K562 (cell line): ENCODE results near the gene PAF1. TPM values are rescaled to one million over a fixed set of nuclear protein-coding genes. Genes with fewer than 3 reads are reported as not detected.

ENCODE experiments used
- ATAC-seq: fragments of 200-7000 bp; cut with Tn5 transposase; 3 replicates; pipeline ENCODE4 v1.9.1; 2020; ENCODE audit warnings: moderate library complexity
- BruUV-seq: library from RNA; stranded (reverse); fragments of 400-500 nt; replicated peaks from 2 replicates; lab custom pipeline; 2021; lab: Mats Ljungman, UMichigan
- CTCF ChIA-PET: fragments of 300-600 bp; formaldehyde crosslinking; extraction: SDS; loops from one replicate; lab custom pipeline; 2021; ENCODE audit warnings: low intra/inter-chr PET ratio; lab: Yijun Ruan, JAX
- POLR2A ChIA-PET: fragments of 300-600, 350-650 bp; sonication (Branson Sonifier 250); formaldehyde crosslinking; extraction: SDS; loops from one replicate; lab custom pipeline; 2021; ENCODE audit warnings: antibody characterized with exemption, inconsistent platforms; lab: Yijun Ruan, JAX
- DNase-seq, 4 experiments: peaks; one replicate each; pipeline versions ENCODE4 v3.0.0 to v3.0.0-alpha.2; 2011 to 2018; ENCODE audit warnings: low spot score in 3 of 4, mixed read lengths in 3 of 4; ENCODE audit errors: extremely low read depth in 1 of 4
- FAIRE-seq: peaks from 2 replicates; lab custom pipeline; 2011; peaks lifted over from hg19 to GRCh38; lab: Jason Lieb, UNC
- H2AFZ ChIP-seq: 2 replicates; pipeline ENCODE4 v1.6.0; 2011; ENCODE audit warnings: low read depth, low read length, control low read depth, inconsistent platforms
- H3K27ac ChIP-seq: fragments of 200-600 bp; 3 replicates; pipeline ENCODE4 v1.8.0; 2011; ENCODE audit warnings: low read depth, mild to moderate bottlenecking, control low read depth, inconsistent platforms, low read length, moderate library complexity, mixed read lengths; ENCODE audit errors: extremely low read depth
- H3K27me3 ChIP-seq, 2 experiments: fragments of 300-600 bp in 1 of 2; 2 replicates in 1 of 2; 3 replicates in 1 of 2; pipeline versions ENCODE4 v1.6.0 to v1.8.0; 2011; ENCODE audit warnings: inconsistent platforms in 2 of 2, low read length in 2 of 2, mild to moderate bottlenecking in 1 of 2, mixed read lengths in 1 of 2, moderate library complexity in 1 of 2; ENCODE audit not compliant: control insufficient read depth in 2 of 2, insufficient read depth in 2 of 2
- H3K36me3 ChIP-seq: fragments of 300-600 bp; 3 replicates; pipeline ENCODE4 v1.8.0; 2011; ENCODE audit warnings: mild to moderate bottlenecking, low read length, inconsistent platforms; ENCODE audit not compliant: control insufficient read depth, insufficient read depth
- H3K4me1 ChIP-seq, 2 experiments: fragments of 200-600 bp in 1 of 2; replicated peaks in 1 of 2; 2 replicates in 1 of 2; 3 replicates in 1 of 2; pipeline versions ENCODE4 v1.5.1 to v1.8.0; 2011; ENCODE audit warnings: inconsistent platforms in 2 of 2, low read length in 2 of 2, mild to moderate bottlenecking in 1 of 2, mixed read lengths in 1 of 2, moderate library complexity in 1 of 2; ENCODE audit not compliant: control insufficient read depth in 2 of 2, insufficient read depth in 2 of 2
- H3K4me2 ChIP-seq: 2 replicates; pipeline ENCODE4 v1.6.1; 2011; ENCODE audit warnings: low read length, control low read depth, inconsistent platforms, mixed read lengths; ENCODE audit not compliant: insufficient read depth
- H3K4me3 ChIP-seq: fragments of 200-600 bp; sonication (generic), shearing (Covaris generic); 2 replicates; pipeline ENCODE4 v1.5.1; 2016; ENCODE audit warnings: control low read depth, inconsistent platforms
- H3K79me2 ChIP-seq: fragments of 200-600 bp; 3 replicates; pipeline ENCODE4 v1.8.0; 2011; ENCODE audit warnings: low read length, inconsistent platforms; ENCODE audit not compliant: control insufficient read depth, insufficient read depth
- H3K9ac ChIP-seq, 2 experiments: 2 replicates each; pipeline versions ENCODE4 v1.6.0 to v1.6.1; 2011; ENCODE audit warnings: low read depth in 2 of 2, low read length in 2 of 2, control low read depth in 1 of 2, inconsistent platforms in 1 of 2, mild to moderate bottlenecking in 1 of 2, mixed read lengths in 1 of 2; ENCODE audit not compliant: insufficient read depth in 1 of 2
- H3K9me1 ChIP-seq: one replicate; pipeline ENCODE4 v1.6.0; 2011; ENCODE audit warnings: inconsistent platforms, mild to moderate bottlenecking, low read length, moderate library complexity; ENCODE audit not compliant: control insufficient read depth, insufficient read depth
- H3K9me3 ChIP-seq: replicated peaks from 2 replicates; pipeline ENCODE4 v1.5.1; 2011; ENCODE audit warnings: low read depth, low read length, inconsistent platforms; ENCODE audit not compliant: control insufficient read depth, insufficient read depth
- H4K20me1 ChIP-seq: replicated peaks from 2 replicates; pipeline ENCODE4 v1.6.1; 2011; ENCODE audit warnings: low read length, inconsistent platforms, mixed read lengths; ENCODE audit not compliant: control insufficient read depth, insufficient read depth
- ARNT ChIP-seq, 2 experiments: fragments of 450-650 bp; IDR thresholded peaks; 2 replicates each; pipeline ENCODE4 v1.6.1; 2016; ENCODE audit warnings: mild to moderate bottlenecking in 1 of 2
- ETS2 ChIP-seq: IDR thresholded peaks from 2 replicates; pipeline ENCODE4 v1.6.1; 2016; ENCODE audit warnings: borderline replicate concordance, missing genetic modification characterization, mild to moderate bottlenecking, moderate library complexity, missing compliant biosample characterization; ENCODE audit not compliant: poor library complexity, severe bottlenecking
- GATAD2B ChIP-seq: fragments of 450-650 bp; IDR thresholded peaks from 2 replicates; pipeline ENCODE4 v1.6.1; 2017; ENCODE audit warnings: mild to moderate bottlenecking, borderline replicate concordance
- HDAC3 ChIP-seq: fragments of 450-650 bp; IDR thresholded peaks from 2 replicates; pipeline ENCODE4 v1.6.1; 2018; ENCODE audit warnings: borderline replicate concordance, mild to moderate bottlenecking, moderate library complexity; ENCODE audit not compliant: partially characterized antibody
- HMBOX1 ChIP-seq: sonication (generic); IDR thresholded peaks from 2 replicates; pipeline ENCODE4 v1.6.1; 2016
- ILF3 ChIP-seq: fragments of 450-650 bp; IDR thresholded peaks from 2 replicates; pipeline ENCODE4 v1.6.1; 2018; ENCODE audit warnings: antibody characterized with exemption, mild to moderate bottlenecking, moderate library complexity, borderline replicate concordance
- POLR2G ChIP-seq: fragments of 200-400 bp; formaldehyde crosslinking; IDR thresholded peaks from 2 replicates; pipeline ENCODE4 v1.6.1; 2017; ENCODE audit warnings: low read depth, mild to moderate bottlenecking, antibody characterized with exemption, low read length, moderate library complexity
- PPARD ChIP-seq: fragments of 250-450 bp; sonication (Bioruptor Pico); IDR thresholded peaks from 2 replicates; pipeline ENCODE4 v1.8.0; 2022; ENCODE audit warnings: inconsistent platforms, mild to moderate bottlenecking, moderate library complexity
- RAD21 ChIP-seq, 2 experiments: fragments of 250-450 bp in 1 of 2; fragments of 450-650 bp in 1 of 2; sonication (Bioruptor Pico) in 1 of 2; formaldehyde crosslinking in 1 of 2; IDR thresholded peaks in 1 of 2; conservative IDR thresholded peaks in 1 of 2; 2 replicates each; pipeline versions ENCODE4 v1.4.0 to v1.8.0; 2020 to 2022; ENCODE audit warnings: mild to moderate bottlenecking in 2 of 2, moderate library complexity in 1 of 2
- TFE3 ChIP-seq: fragments of 450-650 bp; formaldehyde crosslinking; IDR thresholded peaks from 2 replicates; pipeline ENCODE4 v1.4.0; 2020; ENCODE audit warnings: mild to moderate bottlenecking, mixed read lengths
- ZNF217 ChIP-seq: sonication (generic); formaldehyde crosslinking; IDR thresholded peaks from 2 replicates; pipeline ENCODE4 v1.8.0; 2022; ENCODE audit warnings: mild to moderate bottlenecking, missing genetic modification reagents
- ZNF23 ChIP-seq: fragments of 250-450 bp; sonication (Bioruptor Pico); IDR thresholded peaks from 2 replicates; pipeline ENCODE4 v1.4.0; 2020; ENCODE audit warnings: mild to moderate bottlenecking
- WGBS: fragments of 100-300 bp; shearing (Covaris generic); methylation state at CpG from one replicate; pipeline ENCODE4 v1.1.6; 2016; ENCODE audit warnings: low coverage, mixed read lengths; ENCODE audit not compliant: insufficient coverage; ENCODE audit errors: missing lambda C conversion rate; 5-methylcytosine and 5-hydroxymethylcytosine counted together
- in situ Hi-C: fragments of 300-500 bp; cut with MboI; formaldehyde crosslinking; loops from 4 replicates; pipeline ENCODE4 v1.15.0; 2018; ENCODE audit warnings: inconsistent platforms, mixed read lengths
- intact Hi-C: fragments of 100-400 bp; cut with micrococcal nuclease; formaldehyde crosslinking; loops from 2 replicates; pipeline ENCODE4 v1.14.2; 2022
- polyA plus RNA-seq, 8 experiments: library from polyadenylated mRNA; depleted of rRNA in 4 of 8; stranded (reverse) in 5 of 8; unstranded in 3 of 8; fragments of >200 nt; fragmentation: Nextera tagmentation in 2 of 8; fragmentation: Illumina TruSeq in 1 of 8; extraction: Ambion mirVana in 2 of 8; extraction: Trizol in 1 of 8; gene quantifications; 2 replicates each; pipeline versions ENCODE4 v1.2.1 to v1.2.3, GENCODE V29; 2011 to 2014; ENCODE audit warnings: inconsistent platforms in 1 of 8, missing spikeins in 1 of 8
- total RNA-seq, 7 experiments: library from RNA; depleted of rRNA in 6 of 7; stranded (reverse); fragments of >200 nt in 6 of 7; fragmentation: Illumina TruSeq in 2 of 7; extraction: Trizol in 2 of 7; gene quantifications; 2 replicates each; pipeline versions ENCODE4 v1.2.1 to v1.2.3, GENCODE V29; 2011 to 2021; ENCODE audit warnings: low replicate concordance in 1 of 7

PAF1 gene
- total and polyA plus RNA-seq, 9 of the 15 experiments (the other 6 are each of a cell fraction or from before 2014, with no cell fraction given) = 1.5 to 45.0 (median 33.8) TPM

GRCh38 chr19:39412100-39412866 is 21.4 kb upstream of the PAF1 start, which contains the start of gene PLEKHG2:
TSS of gene PLEKHG2 (plus strand) at chr19:39412669. CDS start at chr19:39414087, 1,418 bp downstream.
- peak within 1 kb of the TSS; percentile 78 for H2AFZ ChIP-seq
- CTCF ChIA-PET = interaction anchor here (0.6 to 3.7 kb wide), 10 partner anchors 10 to 482 kb away, joined by 3 to 74 read pairs (median 4); no protein-coding TSS in a partner anchor
- peak; percentile 92 to 99 (median 94) for DNase-seq
- no TSS peak for BruUV-seq
- in situ Hi-C loops = no loop called here
- H4K20me1 ChIP-seq = peaks cover 4% of the 10 kb centered on the region; the same call in 1 of the 2 replicates
- H3K4me3 ChIP-seq = peak within 1 kb of the TSS; percentile 71
- H3K27me3 ChIP-seq = no peaks in the 10 kb centered on the region
- peak; percentile 99 for FAIRE-seq
- peaks cover 39 to 77% of the 10 kb centered on the region in 2 experiments for H3K4me1 ChIP-seq
- H3K9me1 ChIP-seq = no peaks in the 10 kb centered on the region
- H3K36me3 ChIP-seq = peaks cover 24% of the 10 kb centered on the region; the same call in 2 of the 3 replicates
- peak; percentile 83 for ATAC-seq
- intact Hi-C loops = loop anchor here (1.0 to 5.0 kb wide), 3 partner anchors 15 to 290 kb away; no protein-coding TSS in a partner anchor
- peak within 1 kb of the TSS; percentile 98 for H3K27ac ChIP-seq
- H3K79me2 ChIP-seq = peaks cover 56% of the 10 kb centered on the region
- POLR2A ChIA-PET = interaction anchor here (0.6 to 1.4 kb wide), 5 partner anchors 11 to 24 kb away, joined by 3 to 8 read pairs (median 4); partner anchors contain the start of genes MED29, PAF1 and RPS16
- no peaks in the 10 kb centered on the region for H3K9me3 ChIP-seq
- peak within 1 kb of the TSS; percentile 77 for H3K4me2 ChIP-seq
- under 1% methylated on average over 46 of the region's 60 CpGs for WGBS
- H3K9ac ChIP-seq = peak within 1 kb of the TSS; percentile 86 to 97
- TF ChIP-seq ARNT (IDR thresholded peaks at IDR 0.05) (peak; percentile 87 to 97), ZNF217 (CRISPR knock-in tag) (no peak), HDAC3 (no peak), HMBOX1 (no peak), GATAD2B (peak; percentile 95), ETS2 (tag) (peak; percentile 95), TFE3 (CRISPR knock-in tag) (peak; percentile 97), ZNF23 (0 out of 2 replicates have a peak, but pooled peaks have one; percentile 19), ILF3 (peak; percentile 77; the same call in 1 of the 2 replicates), POLR2G (peak; percentile 93), PPARD (CRISPR knock-in tag) (no peak), RAD21 (CRISPR knock-in tag; conservative IDR thresholded peaks at IDR 0.05 in 1 of 2, IDR thresholded peaks at IDR 0.05 in 1 of 2) (peak; percentile 45 to 59)
